ENCODE results near the gene RFC2. TPM values are rescaled to one million over a fixed set of nuclear protein-coding genes. Genes with fewer than 3 reads are reported as not detected.

The RFC2 gene
- total and polyA plus RNA-seq, 10 of the 15 experiments (the other 5 are each of a cell fraction or from before 2014, with no cell fraction given), result 25.8 to 145 (median 90.9) TPM

GRCh38 chr7:74248156-74248555, 6.0 kb downstream of the RFC2 start:
- SMC1A ChIA-PET (ENCODE audit: uncharacterized antibody, unreplicated experiment), result no interaction called here
- 96% methylated on average over 6 of the region's 6 CpGs for WGBS (ENCODE audit: insufficient coverage, insufficient replicate concordance, low lambda C conversion rate, missing lambda C conversion rate)
- in situ Hi-C loops (cut with MboI) (no loop called here), intact Hi-C loops (cut with micrococcal nuclease; ENCODE audit: unreplicated experiment) (no loop called here)
- H3K79me2 ChIP-seq (ENCODE audit: control insufficient read depth, insufficient read depth, low read length), result peaks cover 18% of the 10 kb centered on the region
- no peak overlapping the region for H3K9ac ChIP-seq (ENCODE audit: control insufficient read depth, insufficient read depth, low read length)
- FAIRE-seq (no peak), ATAC-seq (no peak), DNase-seq (ENCODE audit: low read depth, low spot score) (no peak)
- H3K9me3 ChIP-seq (replicated peaks; ENCODE audit: control insufficient read depth, insufficient read depth, low read length), result no peaks in the 10 kb centered on the region
- BruUV-seq (replicated peaks), result no TSS peak
- H3K4me2 ChIP-seq (ENCODE audit: control insufficient read depth, insufficient read depth), result no peak overlapping the region
- RAD21 ChIA-PET (ENCODE audit: unreplicated experiment), result interaction anchor here (1.8 kb wide), 1 partner anchor 18 kb away, joined by 4 read pairs; no protein-coding TSS in a partner anchor
- POLR2A ChIA-PET, result no interaction called here
- H3K27me3 ChIP-seq (replicated peaks in 1 of 2; ENCODE audit: control insufficient read depth in 2 of 2, insufficient read depth in 2 of 2, low read length in 1 of 2), result no peaks in the 10 kb centered on the region
- H3K36me3 ChIP-seq (ENCODE audit: control insufficient read depth in 2 of 2, insufficient read depth in 2 of 2, low read length in 1 of 2), result peaks cover 12 to 25% of the 10 kb centered on the region in 2 experiments
- CTCF ChIA-PET, result no interaction called here
- H4K20me1 ChIP-seq (ENCODE audit: control insufficient read depth, insufficient read depth), result no peaks in the 10 kb centered on the region
- H3K27ac ChIP-seq (ENCODE audit: control insufficient read depth, insufficient read depth), result no peak overlapping the region
- no peak overlapping the region for H2AFZ ChIP-seq (ENCODE audit: control insufficient read depth, low read depth, low read length)
- H3K4me3 ChIP-seq, result no peak overlapping the region
- H3K4me1 ChIP-seq (ENCODE audit: control insufficient read depth, insufficient read depth, low read length), result peaks cover 5% of the 10 kb centered on the region; the same call in 1 of the 2 replicates
- TF ChIP-seq MEF2A (IDR thresholded peaks at IDR 0.05; ENCODE audit: insufficient read depth, low read depth, low read length) (no peak), FOXK2 (IDR thresholded peaks at IDR 0.05) (no peak), CEBPZ (IDR thresholded peaks at IDR 0.05; ENCODE audit: low read depth, low read length) (no peak), RAD21 (IDR thresholded peaks at IDR 0.05; ENCODE audit: insufficient read depth, low read depth, low read length) (no peak), NFIC (IDR thresholded peaks at IDR 0.05; ENCODE audit: low read depth, low read length) (no peak), MYC (IDR thresholded peaks at IDR 0.05; ENCODE audit: insufficient read depth, insufficient read length, insufficient replicate concordance, low read length, severe bottlenecking) (no peak), PRDM15 (CRISPR knock-in tag; IDR thresholded peaks at IDR 0.05) (no peak), LARP7 (IDR thresholded peaks at IDR 0.05) (no peak), HSF1 (IDR thresholded peaks at IDR 0.05; ENCODE audit: low read depth, low read length) (no peak), ZNF592 (IDR thresholded peaks at IDR 0.05) (no peak)
